Measurements from ENCODE around the gene LRBA.

Gene LRBA

GRCh38 chr4:150942539-150942938, 72.5 kb downstream of the LRBA start:
- Histone ChIP-seq H3F3A (ENCODE audit: insufficient read depth, low read length) (no peaks in the 10 kb centered on the region), H3K79me2 (ENCODE audit: insufficient read depth, low read length) (peaks cover 46% of the 10 kb centered on the region), H3K27ac (ENCODE audit: low read depth, low read length, poor library complexity, severe bottlenecking) (no peak overlapping the region), H3K4me1 (ENCODE audit: insufficient read depth, low read length, severe bottlenecking) (no peaks in the 10 kb centered on the region), H3K4me2 (ENCODE audit: low read length) (no peak overlapping the region), H3K4me3 (ENCODE audit: low read depth, low read length, poor library complexity, severe bottlenecking) (no peak overlapping the region), H3K9me2 (ENCODE audit: low read depth, low read length) (no peaks in the 10 kb centered on the region), H3K9ac (ENCODE audit: low read length) (no peak overlapping the region), H3K36me3 (ENCODE audit: insufficient read depth, low read length) (no peaks in the 10 kb centered on the region), H3K9me3 (ENCODE audit: low read length) (no peaks in the 10 kb centered on the region), H3K27me3 (ENCODE audit: insufficient read depth, low read length) (no peaks in the 10 kb centered on the region), H4K20me1 (ENCODE audit: insufficient read depth, low read length) (no peaks in the 10 kb centered on the region), H2AFZ (ENCODE audit: low read length) (no peak overlapping the region)
- TF ChIP-seq EZH2 (IDR thresholded peaks at IDR 0.05; ENCODE audit: borderline replicate concordance, low read length) = no peak
- TF ChIP-seq CTCF (IDR thresholded peaks at IDR 0.05; ENCODE audit: low read length) = no peak

GRCh38 chr4:150940123-150940522, 75.0 kb downstream of the LRBA start:
- TF ChIP-seq CTCF (IDR thresholded peaks at IDR 0.05; ENCODE audit: low read length) (no peak), EZH2 (IDR thresholded peaks at IDR 0.05; ENCODE audit: borderline replicate concordance, low read length) (no peak)
- Histone ChIP-seq H3K9me2 (ENCODE audit: low read depth, low read length) (no peaks in the 10 kb centered on the region), H3K4me2 (ENCODE audit: low read length) (no peak overlapping the region), H3K79me2 (ENCODE audit: insufficient read depth, low read length) (peaks cover 42% of the 10 kb centered on the region), H3K36me3 (ENCODE audit: insufficient read depth, low read length) (no peaks in the 10 kb centered on the region), H3F3A (ENCODE audit: insufficient read depth, low read length) (no peaks in the 10 kb centered on the region), H3K4me3 (ENCODE audit: low read depth, low read length, poor library complexity, severe bottlenecking) (no peak overlapping the region), H3K9ac (ENCODE audit: low read length) (no peak overlapping the region), H3K9me3 (ENCODE audit: low read length) (no peaks in the 10 kb centered on the region), H3K27ac (ENCODE audit: low read depth, low read length, poor library complexity, severe bottlenecking) (no peak overlapping the region), H4K20me1 (ENCODE audit: insufficient read depth, low read length) (no peaks in the 10 kb centered on the region), H3K27me3 (ENCODE audit: insufficient read depth, low read length) (no peaks in the 10 kb centered on the region), H2AFZ (ENCODE audit: low read length) (no peak overlapping the region), H3K4me1 (ENCODE audit: insufficient read depth, low read length, severe bottlenecking) (no peaks in the 10 kb centered on the region)

GRCh38 chr4:150939530-150939929, 75.6 kb downstream of the LRBA start:
- no peak overlapping the region for H3K27ac ChIP-seq (ENCODE audit: low read depth, low read length, poor library complexity, severe bottlenecking)
- no peak overlapping the region for H3K4me3 ChIP-seq (ENCODE audit: low read depth, low read length, poor library complexity, severe bottlenecking)
- H3K27me3 ChIP-seq (ENCODE audit: insufficient read depth, low read length) = no peaks in the 10 kb centered on the region
- no peaks in the 10 kb centered on the region for H3K9me2 ChIP-seq (ENCODE audit: low read depth, low read length)
- no peak for TF ChIP-seq EZH2 (IDR thresholded peaks at IDR 0.05; ENCODE audit: borderline replicate concordance, low read length)
- TF ChIP-seq CTCF (IDR thresholded peaks at IDR 0.05; ENCODE audit: low read length) = no peak
- no peak overlapping the region for H3K4me2 ChIP-seq (ENCODE audit: low read length)
- H3K9ac ChIP-seq (ENCODE audit: low read length) = no peak overlapping the region
- H3K4me1 ChIP-seq (ENCODE audit: insufficient read depth, low read length, severe bottlenecking) = no peaks in the 10 kb centered on the region
- peaks cover 39% of the 10 kb centered on the region for H3K79me2 ChIP-seq (ENCODE audit: insufficient read depth, low read length)
- H4K20me1 ChIP-seq (ENCODE audit: insufficient read depth, low read length) = no peaks in the 10 kb centered on the region
- no peaks in the 10 kb centered on the region for H3F3A ChIP-seq (ENCODE audit: insufficient read depth, low read length)
- no peaks in the 10 kb centered on the region for H3K9me3 ChIP-seq (ENCODE audit: low read length)
- no peaks in the 10 kb centered on the region for H3K36me3 ChIP-seq (ENCODE audit: insufficient read depth, low read length)
- no peak overlapping the region for H2AFZ ChIP-seq (ENCODE audit: low read length)

Data from OCI-LY1 (cell line).